Mucosa of rectum (tissue), 2 donors: ENCODE results near the gene CCDC47.

Experiments used
- H3K27ac ChIP-seq, 2 donors: one replicate each; pipeline ENCODE4 v1.7.0; 2013; ENCODE audit warnings: inconsistent platforms in 2 of 2, low read depth in 2 of 2, low read length in 2 of 2
- H3K27me3 ChIP-seq, 2 donors: one replicate each; pipeline ENCODE4 v1.7.0; 2013; ENCODE audit warnings: low read length in 2 of 2; ENCODE audit not compliant: control insufficient read depth in 2 of 2, insufficient read depth in 2 of 2
- H3K36me3 ChIP-seq, 2 donors: one replicate each; pipeline ENCODE4 v1.7.0; 2013; ENCODE audit warnings: low read length in 2 of 2; ENCODE audit not compliant: control insufficient read depth in 2 of 2, insufficient read depth in 2 of 2
- H3K4me1 ChIP-seq, 2 donors: one replicate each; pipeline ENCODE4 v1.7.0; 2013; ENCODE audit warnings: low read length in 2 of 2, mild to moderate bottlenecking in 1 of 2; ENCODE audit not compliant: control insufficient read depth in 2 of 2, insufficient read depth in 2 of 2
- H3K4me3 ChIP-seq, 2 donors: one replicate each; pipeline ENCODE4 v1.7.0; 2013; ENCODE audit warnings: low read length in 2 of 2
- H3K9ac ChIP-seq, 2 donors: one replicate each; pipeline ENCODE4 v1.7.0; 2013; ENCODE audit warnings: low read length in 2 of 2, low read depth in 1 of 2, mild to moderate bottlenecking in 1 of 2
- H3K9me3 ChIP-seq, 2 donors: one replicate each; pipeline ENCODE4 v1.7.0; 2013; ENCODE audit warnings: low read length in 2 of 2; ENCODE audit not compliant: control insufficient read depth in 2 of 2
- donor health status: healthy.
- donor health status: Normal muscosa, but diverticular disease.

CCDC47 gene

GRCh38 chr17:63700528-63701455 lies 72.6 kb downstream of the CCDC47 start:
- Histone ChIP-seq H3K27me3 (no peaks in the 10 kb centered on the region), H3K36me3 (peaks cover 8 to 13% of the 10 kb centered on the region in 2 donors), H3K4me3 (peak overlapping the region; percentile 43 to 62), H3K9ac (peak overlapping the region; percentile 26 to 38), H3K27ac (peak overlapping the region; percentile 48 to 83), H3K4me1 (peaks cover 14 to 19% of the 10 kb centered on the region in 2 donors), H3K9me3 (no peaks in the 10 kb centered on the region)

DNA sequence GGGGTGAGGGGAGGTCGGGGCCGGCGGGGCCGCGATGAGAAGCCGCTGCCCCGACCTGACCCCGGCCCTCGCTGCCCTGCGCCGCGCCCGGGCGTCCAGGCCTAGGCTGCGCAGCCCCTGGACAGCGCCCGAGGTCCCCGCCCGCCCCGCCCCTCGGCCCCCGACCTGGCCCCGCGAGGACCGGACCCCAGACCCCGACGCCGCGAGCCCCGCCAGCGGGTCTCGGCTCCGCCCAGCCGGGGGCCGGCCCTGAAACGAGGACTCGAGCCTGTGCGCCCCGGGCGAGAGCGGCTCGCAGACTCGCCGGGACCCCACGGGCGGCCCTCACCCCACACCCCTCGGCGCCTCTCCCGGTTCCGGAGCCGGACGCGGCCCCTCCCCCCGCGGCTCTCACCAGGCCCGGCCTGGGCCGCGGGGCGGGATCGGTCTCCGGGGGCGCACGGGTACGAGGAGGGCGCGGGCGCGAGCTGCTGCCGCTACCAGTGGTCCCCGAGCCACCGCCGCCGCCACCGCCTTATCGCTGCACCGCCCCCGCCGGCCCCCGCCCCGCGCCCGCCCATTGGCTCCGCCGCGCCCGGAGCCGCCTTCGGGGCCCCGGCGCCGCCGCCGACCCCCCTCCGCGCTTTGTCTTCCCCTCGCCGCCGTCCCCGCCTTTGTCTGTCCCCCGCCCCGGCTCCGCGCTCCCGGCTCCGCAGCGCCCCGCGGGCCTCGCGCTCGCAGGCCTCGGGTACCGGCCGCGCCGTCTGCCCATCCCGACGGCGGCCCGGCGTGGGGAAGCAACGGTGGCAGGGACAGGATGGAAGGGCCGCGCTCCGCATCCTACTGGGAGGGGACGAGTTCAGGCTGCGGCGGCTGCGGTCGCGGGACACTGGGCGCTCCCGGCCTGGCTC lies 73.5 kb downstream of the CCDC47 start, which contains the start of gene LIMD2:
Gene LIMD2 (minus strand): TSS at position 488 of the 890 bp plus-strand sequence. CDS start 827 bp downstream, outside the sequence.
- H3K27me3 ChIP-seq, result no peaks in the 10 kb centered on the region
- peaks cover 6 to 7% of the 10 kb centered on the region in 2 donors for H3K36me3 ChIP-seq
- peak within 1 kb of the TSS; percentile 48 to 83 for H3K27ac ChIP-seq
- H3K4me1 ChIP-seq, result peaks cover 14 to 19% of the 10 kb centered on the region in 2 donors
- peak within 1 kb of the TSS; percentile 38 to 54 for H3K9ac ChIP-seq
- no peaks in the 10 kb centered on the region for H3K9me3 ChIP-seq
- H3K4me3 ChIP-seq, result peak within 1 kb of the TSS; percentile 60 to 67

DNA sequence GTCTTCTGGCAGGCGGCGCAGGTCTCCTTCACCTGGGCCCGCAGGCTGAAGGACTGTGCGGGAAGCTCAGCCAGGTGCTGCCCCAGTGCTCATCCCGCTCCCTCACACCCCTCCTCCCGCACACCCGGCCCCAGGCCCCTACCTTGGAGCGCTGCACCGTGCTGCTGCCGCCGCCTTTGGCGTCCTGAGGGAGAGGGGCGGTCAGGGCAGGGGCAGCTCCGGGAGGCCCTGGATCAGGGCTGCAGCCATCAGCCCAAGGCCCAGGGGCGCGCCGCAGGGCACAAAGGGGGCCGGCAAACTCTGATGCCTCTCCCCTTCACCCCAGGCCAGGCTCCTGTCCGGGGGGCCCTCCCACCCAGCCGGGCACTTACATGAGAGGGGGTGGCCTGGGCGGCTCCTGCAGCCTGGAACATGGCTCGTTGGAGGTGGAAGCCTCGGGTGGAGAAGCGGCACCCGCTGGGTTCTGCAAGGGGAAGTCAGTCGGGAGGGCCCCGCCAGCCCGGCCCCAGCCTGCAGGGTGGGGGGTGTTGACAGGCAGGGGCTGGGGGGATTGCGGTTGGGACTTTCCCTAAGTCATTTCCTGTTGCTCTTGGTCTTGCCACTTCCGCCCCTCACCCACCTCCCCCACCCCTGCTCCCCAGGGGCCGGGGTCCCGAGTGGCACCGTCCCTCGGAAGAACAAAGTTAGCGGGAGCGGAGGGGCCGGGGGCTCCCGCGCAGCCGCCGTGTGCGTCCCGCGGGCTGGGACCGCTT lies 74.3 kb downstream of the CCDC47 start:
- Histone ChIP-seq H3K9me3 (no peaks in the 10 kb centered on the region), H3K27ac (peak overlapping the region; percentile 44 to 80), H3K9ac (peak overlapping the region; percentile 24 to 54), H3K27me3 (no peaks in the 10 kb centered on the region), H3K4me3 (peak overlapping the region; percentile 60 to 67), H3K4me1 (peaks cover 14 to 19% of the 10 kb centered on the region in 2 donors), H3K36me3 (peaks cover 7 to 8% of the 10 kb centered on the region in 2 donors)

DNA sequence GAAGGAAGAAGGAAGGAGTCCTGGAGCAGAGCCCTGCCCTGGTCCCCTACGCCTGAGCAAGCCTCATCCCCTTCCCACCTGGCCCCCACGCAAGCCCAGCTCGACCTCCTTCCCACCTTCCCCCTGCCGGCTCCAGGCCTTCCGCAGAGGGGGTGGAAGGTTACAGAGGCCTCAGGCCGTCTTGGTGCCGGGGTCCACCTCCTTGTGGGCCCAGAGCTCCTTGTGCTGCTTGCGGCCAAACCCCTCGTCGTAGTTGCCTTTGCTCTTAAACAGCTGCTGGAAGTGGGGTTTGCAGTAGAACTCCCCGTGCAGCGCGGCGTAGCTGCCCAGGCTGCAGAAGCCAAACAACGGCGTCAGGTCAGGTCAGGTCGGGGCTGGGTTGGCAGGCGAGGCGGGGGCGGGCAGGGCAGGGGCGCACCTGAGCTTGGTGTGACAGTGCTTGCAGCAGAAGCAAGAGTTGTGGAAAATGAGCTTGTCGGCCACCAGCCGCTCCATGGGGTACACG lies 75.0 kb downstream of the CCDC47 start:
- Histone ChIP-seq H3K36me3 (peaks cover 8 to 14% of the 10 kb centered on the region in 2 donors), H3K9me3 (no peaks in the 10 kb centered on the region), H3K27ac (peak overlapping the region; percentile 44 to 80), H3K4me3 (peak overlapping the region; percentile 60 to 67), H3K9ac (peak overlapping the region; percentile 24 to 54), H3K27me3 (no peaks in the 10 kb centered on the region), H3K4me1 (peaks cover 14 to 19% of the 10 kb centered on the region in 2 donors)

DNA sequence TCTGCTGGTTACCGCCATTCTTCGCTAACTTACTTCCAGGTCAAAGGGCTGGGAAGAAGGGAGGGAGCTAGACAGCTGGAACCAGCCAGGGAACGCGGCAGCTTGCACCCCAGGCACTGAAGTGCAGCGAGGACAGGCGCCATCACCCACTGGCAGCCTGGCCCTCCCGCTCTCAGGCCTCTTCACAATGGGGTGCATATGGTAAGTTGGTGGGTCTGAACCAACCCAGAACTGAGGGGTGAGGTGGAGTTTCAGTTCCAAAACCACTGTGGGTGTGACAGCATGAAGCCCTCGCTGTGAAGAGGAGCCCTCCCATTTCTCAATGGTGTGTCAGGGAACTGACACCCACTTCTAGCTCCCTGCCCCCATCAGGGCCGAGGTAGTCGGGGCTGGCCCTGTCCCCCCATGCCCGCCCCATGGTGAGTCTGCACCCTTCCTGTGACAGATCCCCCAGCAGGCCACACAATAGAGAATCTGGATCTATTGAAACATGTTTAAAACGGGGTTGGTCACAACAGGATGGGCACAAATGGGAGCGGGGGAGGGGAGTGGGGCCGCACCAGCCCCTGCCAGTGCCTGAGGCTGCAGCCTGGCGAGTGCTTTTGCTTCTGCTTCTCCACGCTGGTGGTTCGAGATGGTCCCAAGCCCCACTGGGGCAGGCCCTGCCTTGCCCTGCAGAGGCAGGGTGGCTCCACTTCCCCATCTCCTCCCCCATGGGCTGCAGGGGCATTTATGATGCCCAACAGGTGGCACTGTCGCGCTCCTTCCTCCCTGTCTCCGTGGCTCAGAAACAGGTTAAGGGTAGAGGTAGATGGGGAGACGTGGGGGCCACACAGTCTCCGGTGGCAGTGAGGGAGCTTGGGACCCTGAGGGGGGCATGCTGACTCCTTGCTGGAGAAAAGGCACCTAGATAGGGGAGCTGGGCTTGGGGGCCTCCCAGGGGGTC lies 75.8 kb downstream of the CCDC47 start:
- Histone ChIP-seq H3K27ac (peak overlapping the region; percentile 18 to 80), H3K36me3 (peaks cover 15 to 16% of the 10 kb centered on the region in 2 donors), H3K4me1 (peaks cover 14 to 19% of the 10 kb centered on the region in 2 donors), H3K9me3 (no peaks in the 10 kb centered on the region), H3K9ac (peak overlapping the region; percentile 24 to 26), H3K4me3 (peak overlapping the region; percentile 60 to 67), H3K27me3 (no peaks in the 10 kb centered on the region)

- H3K9me3 ChIP-seq, result no peaks in the 10 kb centered on the region
- no peaks in the 10 kb centered on the region for H3K27me3 ChIP-seq
- peaks cover 14 to 19% of the 10 kb centered on the region in 2 donors for H3K4me1 ChIP-seq
- peak overlapping the region in 1 of 2 donors; percentile 67 for H3K4me3 ChIP-seq
- peaks cover 23 to 26% of the 10 kb centered on the region in 2 donors for H3K36me3 ChIP-seq
- peak overlapping the region in 1 of 2 donors; percentile 80 for H3K27ac ChIP-seq
- peak overlapping the region in 1 of 2 donors; percentile 24 for H3K9ac ChIP-seq
Measured at GRCh38 chr17:63696381-63696961, 76.9 kb downstream of the CCDC47 start.

DNA sequence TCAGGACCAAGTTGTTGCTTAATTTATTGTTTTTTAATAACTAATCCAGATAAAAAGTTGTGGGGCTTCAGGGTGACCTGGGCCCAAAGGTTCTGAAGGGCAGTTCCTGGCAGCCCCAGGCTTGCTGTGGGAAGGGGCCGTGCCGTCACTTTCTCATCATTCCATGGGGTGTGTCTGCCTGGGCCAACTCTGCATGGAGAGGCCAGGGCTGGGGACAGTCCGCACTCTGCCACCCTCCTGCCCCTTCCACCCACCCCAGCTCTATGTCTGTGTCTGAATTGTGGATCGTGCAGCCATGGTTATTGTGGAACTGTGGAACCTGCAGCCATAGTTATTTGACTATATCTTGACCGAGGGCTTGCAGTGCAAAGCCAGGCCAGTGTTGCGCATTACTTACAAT lies 77.5 kb downstream of the CCDC47 start:
- H3K27ac ChIP-seq, result no peak overlapping the region
- H3K9ac ChIP-seq, result no peak overlapping the region
- H3K36me3 ChIP-seq, result peaks cover 29 to 32% of the 10 kb centered on the region in 2 donors

More for the DNA sequence above, 77.5 kb downstream of the CCDC47 start:
- Histone ChIP-seq H3K9me3 (no peaks in the 10 kb centered on the region), H3K4me3 (no peak overlapping the region), H3K27me3 (no peaks in the 10 kb centered on the region), H3K4me1 (peaks cover 11 to 13% of the 10 kb centered on the region in 2 donors)
